OCI-LY7 (cell line): Measurements from ENCODE around the gene LZTS3.

ENCODE experiments used
- CTCF ChIP-seq: fragments of 200-600 bp; sonication (generic); conservative IDR thresholded peaks from 2 replicates; pipeline ENCODE4 v1.5.1; 2014; ENCODE audit warnings: mild to moderate bottlenecking, antibody characterized with exemption, low read length, moderate library complexity, mixed read lengths
- EZH2phosphoT487 ChIP-seq: fragments of 200-600 bp; sonication (generic); IDR thresholded peaks from 2 replicates; pipeline ENCODE4 v1.6.1; 2018; ENCODE audit warnings: low read depth, borderline replicate concordance, mild to moderate bottlenecking, mixed run types, antibody characterized with exemption, low read length, moderate library complexity, mixed read lengths

DNA sequence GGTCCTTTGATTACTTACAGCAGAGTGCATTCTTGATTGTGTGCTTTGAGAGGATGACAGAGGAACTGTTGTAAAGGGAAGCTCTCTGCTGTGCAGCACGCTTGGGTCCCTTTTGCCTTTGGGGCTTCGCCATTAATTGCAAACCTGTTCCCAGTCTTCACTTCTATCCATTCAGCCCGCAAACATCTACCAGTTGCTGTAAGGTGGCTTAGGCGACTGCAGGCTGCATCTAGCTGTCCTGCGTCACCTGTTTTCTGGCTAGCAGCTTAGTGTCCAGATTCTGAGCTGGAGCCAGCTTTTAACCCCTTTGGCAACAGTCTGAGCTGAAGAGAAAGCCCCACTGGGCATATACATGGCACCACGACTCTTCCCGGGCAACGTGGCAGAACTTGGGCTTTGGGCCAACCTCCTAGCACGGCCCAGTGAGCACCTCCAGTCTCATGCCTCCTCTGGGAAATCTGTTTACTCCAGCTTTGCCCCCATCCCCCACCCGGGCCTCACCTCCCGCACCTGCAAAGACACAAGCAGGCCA is 11.2 kb downstream of the LZTS3 start:
- TF ChIP-seq CTCF = no peak
- TF ChIP-seq EZH2phosphoT487 = no peak
